GM18870 (cell line): ENCODE results near the gene SLC38A1.
A peak's percentile ranks its signal among the peaks of the same experiment; 100 is the strongest.

Experiments
- ATAC-seq: cut with Tn5 transposase; IDR thresholded peaks from one replicate; pipeline ENCODE4 v1.9.1; 2021; ENCODE audit warnings: moderate library complexity; ENCODE audit not compliant: unreplicated experiment

SLC38A1 gene

DNA sequence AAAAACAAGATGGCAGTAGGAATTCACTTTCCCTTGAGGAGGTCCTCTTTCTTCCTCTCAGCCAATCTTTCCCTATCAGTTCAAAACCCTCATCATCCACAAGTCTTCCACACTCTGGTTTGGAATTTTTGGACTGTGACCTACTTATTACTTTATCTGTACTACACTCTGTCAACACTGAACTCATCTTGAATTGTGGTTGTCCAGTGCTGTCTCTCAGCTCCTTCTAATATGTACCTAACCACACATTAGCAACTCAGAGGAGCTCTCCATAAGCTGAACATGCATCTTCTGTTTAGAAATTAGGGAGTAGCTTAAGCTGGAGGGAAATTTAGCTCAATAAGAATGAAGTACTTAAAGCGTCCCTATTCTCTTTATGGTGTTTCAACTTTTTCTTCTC lies 34.8 kb downstream of the SLC38A1 start:
- no peak for ATAC-seq

DNA sequence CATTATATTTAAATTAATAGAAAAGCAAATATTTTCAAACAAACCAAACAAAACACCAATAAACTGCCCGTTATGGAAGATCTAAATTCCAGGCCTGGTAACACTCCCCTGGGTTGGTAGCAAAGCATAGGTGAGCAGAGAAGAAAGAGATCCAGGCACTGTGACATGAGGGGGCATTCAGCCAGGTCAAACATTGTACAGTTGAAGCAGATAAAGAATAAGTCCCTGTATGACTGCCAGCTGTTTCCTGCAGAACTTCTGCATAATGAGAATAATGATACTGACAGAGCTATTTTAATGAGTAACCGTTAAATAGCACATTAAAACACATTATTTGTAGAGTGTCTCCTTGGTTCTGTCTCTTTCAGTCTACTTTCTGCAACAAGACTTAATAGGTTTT lies 35.4 kb downstream of the SLC38A1 start:
- no peak for ATAC-seq

DNA sequence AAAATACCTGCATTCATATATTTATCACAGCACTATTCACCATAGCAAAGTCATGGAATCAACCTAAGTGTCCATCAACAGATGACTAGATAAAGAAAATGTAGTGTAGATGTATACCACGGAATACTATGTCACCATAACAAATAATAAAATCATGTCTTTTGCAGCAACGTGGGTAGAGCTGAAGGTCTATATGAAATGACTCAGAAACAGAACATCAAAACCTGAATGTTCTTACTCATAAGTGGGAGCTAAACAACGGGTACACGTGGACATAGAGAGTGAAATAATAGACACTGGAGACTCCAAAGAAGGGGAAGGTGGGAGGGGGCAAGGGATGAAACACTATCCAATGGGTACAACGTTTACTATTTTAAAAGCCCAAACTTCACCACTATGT lies 37.9 kb downstream of the SLC38A1 start:
- ATAC-seq, result no peak

DNA sequence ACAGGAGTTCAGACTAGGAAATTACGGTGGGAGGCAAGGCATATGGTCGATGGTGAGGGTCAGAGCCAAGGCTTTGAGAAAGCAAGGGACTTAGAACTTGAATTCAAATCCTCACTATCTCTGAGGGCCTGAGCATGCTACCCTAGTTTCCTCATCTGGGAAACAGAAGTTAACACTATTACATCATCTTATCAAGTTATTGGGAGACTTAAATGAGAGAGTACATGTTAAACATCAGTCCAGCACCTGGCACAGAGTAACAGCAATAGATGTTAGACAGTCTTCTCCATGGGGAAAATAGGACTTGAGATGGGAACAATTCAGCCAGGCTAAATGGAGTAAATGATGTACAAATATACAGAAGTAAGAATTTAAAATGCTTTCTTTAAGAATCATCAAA lies 38.5 kb downstream of the SLC38A1 start:
- ATAC-seq, result no peak

DNA sequence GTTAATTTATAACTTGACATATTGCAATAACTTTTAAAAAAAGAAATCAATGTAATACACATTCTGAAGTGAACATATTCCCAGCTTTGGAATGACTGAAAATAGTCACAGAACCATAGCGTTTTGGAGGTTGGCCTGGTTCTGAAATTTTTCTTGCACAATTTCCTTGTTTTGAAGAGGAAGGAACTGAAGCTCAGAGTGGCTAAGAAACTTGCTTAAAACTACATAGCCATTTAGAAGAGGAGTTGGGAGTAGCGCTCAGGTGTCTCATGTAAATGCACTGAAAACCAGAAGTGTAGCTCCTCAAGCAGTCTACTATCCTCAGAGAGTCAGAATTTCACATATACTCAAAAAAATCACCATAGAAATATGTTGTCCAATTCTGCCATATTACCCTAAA lies 41.2 kb downstream of the SLC38A1 start:
- no peak for ATAC-seq

DNA sequence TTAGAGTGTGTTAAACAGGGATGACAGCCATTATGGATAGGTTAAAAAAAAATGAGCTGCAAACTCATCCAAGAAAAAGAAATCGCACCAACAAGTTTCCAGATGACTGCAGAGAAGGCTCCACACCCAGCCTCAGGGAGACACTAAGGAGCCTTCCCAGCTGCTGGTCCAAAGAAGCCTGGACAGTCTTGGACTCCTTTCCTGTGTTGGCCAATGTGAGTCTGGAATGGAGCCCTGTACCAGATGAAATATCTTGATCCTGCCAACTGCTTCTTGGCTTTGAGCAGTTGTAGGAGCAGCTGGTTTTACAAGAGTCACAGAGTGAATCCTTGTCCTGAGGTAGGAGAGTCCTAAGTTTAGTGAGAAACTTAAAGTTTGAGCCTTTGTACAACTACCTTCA lies 44.5 kb downstream of the SLC38A1 start:
- no peak for ATAC-seq

DNA sequence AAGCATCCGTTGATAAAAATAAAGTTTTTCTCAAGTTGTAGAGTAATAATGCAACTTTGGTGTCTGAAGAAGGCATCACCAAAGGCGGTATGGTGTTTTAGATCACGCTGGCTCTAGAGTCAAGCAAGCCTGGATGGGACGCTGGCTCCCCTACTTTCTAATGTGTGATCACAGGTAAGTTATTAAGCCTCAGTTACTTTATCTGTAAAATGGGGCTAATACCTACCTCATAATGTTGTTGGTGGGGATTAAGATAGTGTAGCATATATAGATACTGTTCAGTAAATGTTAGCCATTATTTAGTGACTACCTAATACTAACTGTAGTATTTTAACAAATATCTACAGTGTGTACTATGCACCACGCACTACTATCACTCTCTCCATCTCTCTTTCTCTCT lies 45.8 kb downstream of the SLC38A1 start:
- ATAC-seq, result no peak

DNA sequence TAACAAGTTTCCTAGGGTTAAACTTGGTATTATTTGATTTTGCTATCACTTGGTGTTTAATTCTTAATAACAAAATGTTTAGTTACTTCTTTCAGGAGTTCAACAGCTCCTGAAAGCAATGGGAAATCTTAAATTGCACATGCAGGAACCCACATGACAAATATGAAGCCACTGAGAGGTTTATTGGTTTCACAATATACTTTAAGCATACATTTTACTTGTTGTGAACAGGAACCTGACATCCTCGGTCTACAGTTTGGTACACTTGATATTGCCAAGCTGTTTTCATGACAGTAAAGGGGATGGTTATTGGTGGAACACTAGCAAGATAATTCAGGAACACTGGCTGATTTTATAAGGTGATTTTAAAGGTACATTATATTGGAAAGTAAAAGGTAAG lies 46.2 kb downstream of the SLC38A1 start:
- ATAC-seq, result no peak

DNA sequence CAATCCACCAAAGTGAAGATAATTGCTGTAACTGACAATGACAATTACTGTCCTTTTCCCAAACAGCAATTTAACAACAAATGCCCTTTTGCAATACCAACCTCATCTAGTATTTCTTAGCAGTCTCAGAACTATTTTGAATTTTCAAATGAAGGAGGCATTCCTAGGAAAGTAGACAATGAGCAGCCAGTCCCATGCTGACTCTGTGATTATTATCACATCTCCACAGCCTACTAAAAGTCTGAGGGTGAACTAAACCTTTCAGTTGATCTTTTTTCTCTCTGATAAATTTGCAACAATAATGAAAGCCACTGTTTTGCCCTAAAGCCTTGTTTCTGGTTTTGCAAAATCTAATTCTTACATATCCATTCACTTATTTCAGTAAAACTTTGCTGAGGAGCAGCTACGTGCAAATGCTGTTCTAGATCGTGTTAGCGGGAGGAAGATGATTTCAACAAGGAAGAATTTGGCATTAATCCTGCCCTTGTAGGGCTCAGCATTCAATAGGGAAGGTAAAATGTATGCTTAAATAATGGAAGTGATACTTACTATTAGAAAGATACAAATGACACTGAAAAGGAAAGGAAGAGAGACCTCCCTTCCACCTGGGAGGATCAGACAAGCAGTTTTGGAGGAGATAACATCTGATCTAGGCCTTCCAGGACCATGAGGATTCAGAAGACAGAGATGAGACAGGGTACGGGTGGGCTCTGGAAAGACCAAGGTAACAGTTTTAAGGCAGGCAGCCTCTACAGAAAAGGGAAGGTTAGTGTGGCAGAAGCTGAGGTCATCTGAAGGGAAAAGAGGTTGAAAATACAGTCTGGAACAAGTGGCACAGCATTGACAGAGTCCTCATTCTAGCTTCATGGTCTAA lies 47.4 kb downstream of the SLC38A1 start:
- no peak for ATAC-seq

DNA sequence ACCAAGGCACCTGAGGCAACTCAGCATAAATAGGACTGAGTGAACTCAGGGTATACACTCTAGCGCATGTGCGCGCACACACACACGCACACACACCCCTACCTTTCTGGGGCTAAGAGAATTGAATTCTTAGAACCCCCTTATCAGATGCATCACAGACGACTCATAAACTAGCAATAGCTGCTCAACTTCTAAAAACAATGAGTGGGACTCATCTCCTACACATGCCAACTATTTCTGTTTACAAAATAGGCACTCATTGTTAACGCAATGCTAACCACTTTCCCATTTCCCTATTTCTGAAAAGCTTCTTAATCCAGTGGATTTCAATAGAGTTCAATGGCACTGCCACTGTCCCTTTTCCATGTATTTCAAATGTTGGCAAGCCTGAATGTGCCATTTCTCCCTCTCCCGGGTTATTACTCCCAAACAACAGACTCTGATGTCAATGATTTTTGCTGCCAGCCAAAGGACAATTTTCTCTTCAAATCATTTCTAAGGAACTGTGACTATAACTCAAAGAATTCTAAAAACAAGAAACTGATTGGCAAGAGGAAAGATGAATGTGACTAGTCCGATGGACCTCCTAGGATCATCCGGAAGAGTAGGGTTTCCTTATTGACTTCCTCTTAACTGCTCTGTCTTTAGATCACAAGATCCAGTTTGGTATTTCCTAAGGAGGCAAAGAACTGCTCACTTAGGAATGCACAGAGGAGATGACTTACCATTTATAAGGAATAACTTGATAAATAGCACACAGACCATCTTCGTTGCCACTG lies 48.8 kb downstream of the SLC38A1 start:
- ATAC-seq, result no peak

DNA sequence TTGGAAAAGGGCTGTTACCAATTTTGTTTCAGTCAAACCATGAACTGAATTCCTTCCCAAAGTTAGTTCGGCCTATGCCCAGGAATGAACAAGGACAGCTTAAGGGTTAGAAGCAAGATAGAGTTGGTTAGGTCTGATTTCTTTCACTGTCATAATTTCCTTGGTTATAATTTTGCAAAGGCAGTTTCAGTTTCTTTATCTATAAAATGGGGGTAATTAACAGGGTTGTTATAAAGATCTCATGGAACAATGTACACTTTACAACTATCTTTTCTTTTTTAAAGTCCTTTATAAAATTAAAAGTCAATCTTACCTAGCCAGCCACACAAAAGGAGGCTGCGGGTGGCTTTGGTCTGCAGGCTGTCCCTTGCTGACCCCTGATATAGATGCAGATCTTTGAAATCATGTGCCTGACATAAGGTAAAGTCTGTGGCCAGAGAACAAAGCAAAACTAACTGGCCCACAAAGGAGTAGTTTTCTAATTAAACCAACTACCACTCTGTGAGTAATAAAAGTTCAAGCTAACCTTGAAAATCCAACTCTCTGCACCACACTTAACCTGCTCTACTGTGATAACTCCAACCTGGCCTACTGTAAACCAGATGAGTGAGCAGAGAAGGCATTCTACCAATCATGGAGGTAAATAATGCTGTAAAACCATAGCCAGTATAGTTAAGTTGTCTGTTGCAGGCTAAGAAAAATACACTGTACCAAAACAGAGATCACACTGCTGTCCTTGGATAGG lies 49.5 kb downstream of the SLC38A1 start:
- ATAC-seq, result no peak

DNA sequence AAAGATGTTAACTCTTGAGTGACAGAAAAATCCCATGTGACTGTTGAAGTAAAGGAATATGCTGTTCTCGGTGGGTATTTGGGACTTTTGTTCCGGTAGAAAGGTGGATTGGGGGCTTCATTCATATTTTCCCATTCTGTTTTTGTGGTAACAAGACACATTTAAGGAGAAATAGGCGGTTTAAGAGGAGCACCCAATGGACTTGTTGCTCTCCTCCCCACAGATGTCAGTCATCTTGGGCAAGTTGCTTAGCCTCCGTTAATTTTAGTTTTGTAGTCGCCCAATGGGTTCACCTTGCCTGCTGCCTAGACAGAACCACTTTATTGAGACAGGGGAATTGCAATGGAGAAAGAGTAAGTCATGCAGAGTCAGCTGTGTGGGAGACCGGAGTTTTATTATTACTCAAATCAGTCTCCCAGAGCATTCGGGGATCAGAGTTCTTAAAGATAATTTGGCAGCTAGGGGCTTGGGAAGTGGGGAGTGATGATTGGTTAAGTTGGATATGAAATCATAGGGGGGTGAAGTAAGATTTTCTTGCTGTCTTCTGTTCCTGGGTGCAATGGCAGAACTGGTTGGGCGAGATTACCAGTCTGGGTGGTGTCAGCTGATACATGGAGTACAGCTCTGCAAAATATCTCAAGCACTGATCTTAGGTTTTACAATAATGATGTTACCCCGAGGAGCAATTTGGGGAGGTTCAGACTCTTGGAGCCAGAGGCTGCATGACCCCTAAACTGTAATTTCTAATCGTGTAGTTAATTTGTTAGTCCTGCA lies 50.3 kb downstream of the SLC38A1 start:
- no peak for ATAC-seq

DNA sequence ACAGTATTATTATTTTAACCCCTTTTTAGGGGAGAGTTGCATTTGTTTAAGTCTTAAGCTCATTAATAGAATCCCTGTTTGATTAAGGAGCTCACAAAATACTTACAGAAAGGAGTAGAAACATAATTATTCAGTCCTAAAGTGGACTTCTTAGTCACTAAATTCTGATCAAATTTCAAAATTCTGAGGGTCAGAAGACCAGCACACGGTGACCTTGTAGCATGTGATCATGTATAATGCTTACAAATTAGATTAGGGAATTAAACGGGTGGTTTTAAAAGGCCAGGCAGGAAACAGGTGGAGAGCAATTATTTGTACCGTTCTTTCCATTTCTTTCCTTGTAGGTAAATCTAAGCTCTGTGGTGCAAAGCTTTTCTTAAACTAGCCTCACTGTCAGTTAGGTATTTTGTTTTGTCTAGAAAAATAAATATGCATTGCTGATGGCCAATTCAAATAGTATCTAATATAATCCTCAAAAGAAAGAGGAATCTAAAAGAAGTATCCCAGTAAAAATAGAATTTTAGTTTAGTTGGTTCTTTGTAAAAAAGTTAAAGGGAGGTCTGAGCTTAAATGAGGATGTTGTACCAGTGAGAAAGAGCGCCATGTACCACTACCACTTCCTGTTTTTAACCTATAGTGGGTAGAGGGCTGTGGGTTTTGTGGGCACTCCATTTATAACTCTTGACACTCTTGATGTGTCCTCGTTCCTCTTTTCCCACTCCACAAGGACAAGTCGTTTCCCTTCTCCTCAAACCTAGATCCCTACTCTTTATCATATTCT lies 51.1 kb downstream of the SLC38A1 start:
- peak; percentile 46 for ATAC-seq

DNA sequence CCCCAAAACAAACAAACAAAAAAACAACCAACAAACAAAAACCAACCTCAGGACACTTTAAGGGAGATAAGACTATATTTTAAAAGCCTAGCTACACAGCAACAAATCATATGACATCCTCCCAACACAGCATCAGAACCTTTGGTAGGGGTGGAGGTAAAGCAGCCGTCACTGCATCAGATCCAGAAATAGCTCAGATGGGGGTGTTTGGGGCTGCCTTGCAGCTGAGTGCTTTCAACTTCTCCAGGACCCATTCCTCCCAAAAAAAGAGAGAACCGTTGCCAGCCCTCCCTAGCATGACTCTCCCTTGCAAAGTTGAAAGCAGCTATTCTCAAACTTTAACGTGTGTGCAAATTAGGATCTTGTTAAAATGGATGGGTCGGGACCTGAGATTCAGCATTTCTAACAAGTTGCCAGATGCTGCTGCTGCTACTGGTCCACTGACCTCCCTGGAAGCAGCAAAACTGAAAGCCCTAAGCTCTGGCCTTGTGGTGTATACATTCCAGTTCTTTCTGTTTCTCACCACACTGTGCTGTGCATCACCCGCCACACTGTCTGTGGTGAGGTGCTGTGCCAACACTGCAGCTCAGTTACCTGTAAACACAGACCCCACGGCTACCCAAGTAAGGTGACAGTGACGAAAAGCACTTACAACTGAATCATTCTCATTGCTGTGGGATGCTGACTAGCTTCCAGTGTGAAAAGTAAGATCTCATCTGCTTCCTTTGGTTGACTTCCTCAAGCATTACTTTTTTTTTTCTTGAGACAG lies 54.0 kb downstream of the SLC38A1 start:
- ATAC-seq, result peak; percentile 48

DNA sequence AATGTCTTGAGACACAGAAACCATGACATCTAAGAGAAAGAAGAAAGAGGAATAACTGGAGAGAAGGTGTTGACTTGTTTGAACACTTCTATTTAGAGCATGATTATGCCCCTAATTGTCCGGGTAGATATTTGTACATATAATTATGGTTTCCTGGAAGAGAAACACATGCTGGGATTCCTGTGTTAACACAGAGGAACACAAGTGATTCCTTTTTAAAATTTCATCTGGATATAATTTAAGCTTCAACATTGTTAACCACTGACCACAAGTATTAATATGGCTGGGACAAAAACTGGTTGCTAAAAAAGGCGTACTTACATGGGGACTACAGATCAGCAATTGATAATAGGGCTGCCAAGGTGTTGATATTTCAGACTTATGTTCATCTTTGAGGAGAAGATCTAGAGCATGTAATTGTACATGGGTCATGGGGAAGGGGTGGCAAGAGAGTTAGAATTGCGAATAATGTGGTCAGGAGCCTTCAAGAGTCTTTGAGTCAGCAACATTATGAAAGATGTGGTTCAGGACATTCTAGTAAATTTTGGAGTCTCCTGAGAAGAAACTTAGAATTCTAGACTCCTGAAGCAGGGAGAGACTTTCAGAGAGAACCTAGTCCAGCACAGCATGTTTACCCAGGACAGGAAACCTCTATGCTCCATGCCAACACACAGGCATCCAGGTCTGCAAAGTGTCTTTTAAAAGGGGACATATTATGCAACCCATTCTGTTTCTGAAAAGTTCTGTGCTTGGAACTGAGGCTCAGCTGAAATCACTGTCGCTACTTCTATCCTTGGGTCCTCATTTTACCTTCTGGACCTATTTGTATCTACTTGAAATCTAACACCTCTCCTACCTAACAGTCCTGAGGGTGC lies 56.5 kb downstream of the SLC38A1 start:
- ATAC-seq, result no peak

DNA sequence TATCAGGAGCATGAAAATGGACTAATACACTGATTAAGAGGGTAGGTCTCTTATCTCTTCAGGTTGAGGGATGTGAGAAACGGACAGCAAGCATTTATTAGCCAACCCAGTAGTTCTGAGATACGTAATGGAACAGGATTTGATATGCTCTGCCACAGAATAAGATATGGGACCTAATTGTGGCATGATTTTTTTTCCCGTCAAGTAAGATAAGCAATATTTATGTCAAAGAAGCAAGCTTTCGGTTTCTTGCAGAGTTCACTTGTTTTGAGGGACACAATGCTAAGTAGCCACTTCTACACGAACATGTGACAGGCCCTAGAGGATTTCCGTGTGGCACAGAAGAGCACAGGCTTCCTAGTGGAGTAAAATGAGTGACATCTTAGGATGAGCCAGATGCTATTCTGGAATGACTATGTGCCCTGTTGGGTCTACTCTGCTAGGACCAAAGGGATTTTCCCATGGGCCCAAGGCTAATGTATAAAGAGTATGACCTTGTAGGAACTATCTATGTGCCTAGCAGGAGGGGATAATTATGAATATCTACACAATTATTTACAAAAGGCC lies 57.9 kb downstream of the SLC38A1 start:
- ATAC-seq, result no peak

DNA sequence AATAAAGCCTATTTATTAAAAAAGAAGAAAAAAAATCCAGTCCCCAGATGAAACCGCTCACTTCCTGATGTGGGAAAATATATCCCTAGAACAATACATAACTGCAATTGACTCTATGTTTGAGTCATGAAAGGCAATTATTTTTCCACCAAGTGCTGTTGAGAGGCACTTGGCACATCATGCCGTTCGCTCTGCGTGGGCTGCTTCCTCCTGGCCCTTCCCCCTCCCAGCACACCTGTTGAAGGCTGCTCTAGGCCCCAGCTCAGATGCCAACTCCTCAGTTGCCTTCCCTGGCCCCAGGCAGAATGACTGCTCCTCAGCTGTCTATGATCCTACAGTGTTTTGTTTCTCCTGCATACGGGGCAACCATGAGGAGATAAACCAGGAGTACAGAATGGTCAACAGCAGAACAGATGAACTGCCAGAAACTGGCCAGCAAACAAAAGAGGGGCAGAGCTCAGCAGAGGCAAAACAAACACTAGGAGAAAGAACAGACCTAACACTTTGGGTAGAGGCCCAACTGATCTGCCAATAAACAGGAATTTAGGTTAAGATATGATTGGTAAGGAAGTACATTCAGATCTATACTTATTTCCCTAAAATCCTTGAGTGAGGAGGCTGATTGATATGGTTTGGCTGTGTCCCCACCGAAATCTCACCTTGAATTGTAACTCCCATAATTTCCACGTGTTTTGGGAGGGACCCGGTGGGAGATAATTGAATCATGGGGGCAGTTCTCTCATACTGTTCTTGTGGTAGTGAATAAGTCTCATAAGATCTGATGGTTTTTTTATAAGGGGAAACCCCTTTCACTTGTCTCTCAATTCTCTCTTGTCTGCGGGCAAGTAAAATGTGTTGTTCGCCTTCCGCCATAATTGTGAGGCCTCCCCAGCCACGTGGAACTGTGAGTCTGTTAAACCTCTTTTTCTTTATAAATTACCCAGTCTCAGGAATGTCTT lies 58.6 kb downstream of the SLC38A1 start:
- ATAC-seq, result peak; percentile 49
